SK-N-MC (cell line): ENCODE results near the gene WDR4.

ENCODE experiments used
- EZH2 ChIP-seq: fragments of 200-600 bp; sonication (generic); IDR thresholded peaks from one replicate; pipeline ENCODE4 v1.6.1; 2017; ENCODE audit warnings: antibody characterized with exemption
- POLR2AphosphoS5 ChIP-seq: IDR thresholded peaks from 2 replicates; pipeline ENCODE4 v1.6.1; 2012; ENCODE audit warnings: mild to moderate bottlenecking, low read depth, low read length, borderline replicate concordance

DNA sequence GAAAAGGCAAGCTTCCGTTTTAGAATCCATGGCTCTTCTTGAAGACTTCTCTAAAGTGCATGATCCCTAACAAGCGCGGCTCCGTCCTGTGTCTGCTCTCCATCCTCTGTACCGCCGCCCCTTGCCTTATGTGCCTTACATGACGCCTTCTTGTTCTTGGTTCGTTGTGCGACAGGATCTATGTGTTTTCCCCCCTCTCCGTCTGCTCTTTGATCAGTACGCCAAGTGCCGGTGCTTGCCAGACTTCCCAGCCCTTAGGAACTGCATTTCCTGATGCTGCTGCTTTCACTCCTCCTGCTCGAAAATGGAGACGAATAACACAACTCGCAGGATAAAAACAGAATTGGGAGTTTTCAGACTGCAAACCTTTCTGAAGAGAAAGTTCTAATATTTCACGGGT, 26.9 kb upstream of the WDR4 start:
- TF ChIP-seq POLR2AphosphoS5 = no peak
- no peak for TF ChIP-seq EZH2
